Brain microvascular endothelial cell (primary cell): ENCODE data around the gene ARHGAP26.

Experiments
- DNase-seq: peaks from one replicate; pipeline ENCODE4 v3.0.0-alpha.2; 2020
- H3K27ac ChIP-seq: fragments of 250-450 bp; sonication (Bioruptor Pico); 2 replicates; pipeline ENCODE4 v1.5.1; 2020; ENCODE audit warnings: mild to moderate bottlenecking, moderate library complexity
- H3K27me3 ChIP-seq: fragments of 250-450 bp; sonication (Bioruptor Pico); replicated peaks from 2 replicates; pipeline ENCODE4 v1.5.1; 2020; ENCODE audit warnings: mild to moderate bottlenecking
- H3K36me3 ChIP-seq: fragments of 250-450 bp; sonication (Bioruptor Pico); replicated peaks from 2 replicates; pipeline ENCODE4 v1.5.1; 2020; ENCODE audit warnings: mild to moderate bottlenecking
- H3K4me3 ChIP-seq: 2 replicates; pipeline ENCODE4 v1.5.1; 2011; ENCODE audit warnings: low read depth, mild to moderate bottlenecking, control low read depth, low read length, moderate library complexity
- CTCF ChIP-seq: IDR thresholded peaks from 2 replicates; pipeline ENCODE4 v1.5.1; 2011; ENCODE audit warnings: low read depth, mild to moderate bottlenecking, moderate library complexity, low read length, control low read depth, inconsistent platforms; ENCODE audit errors: missing control alignments
- in situ Hi-C: cut with HindIII; loops from 2 replicates; pipeline ENCODE4 v1.10.0; 2017; ENCODE audit warnings: low sequenced_read_pairs, low pct_ligation_motif_present

The ARHGAP26 gene

GRCh38 chr5:143234162-143234842 lies 464.1 kb downstream of the ARHGAP26 start:
- H3K27ac ChIP-seq, result no peak overlapping the region

GRCh38 chr5:143235423-143235822 lies 465.2 kb downstream of the ARHGAP26 start:
- DNase-seq, result peak; percentile 36
- Histone ChIP-seq H3K27me3 (no peaks in the 10 kb centered on the region), H3K27ac (no peak overlapping the region), H3K36me3 (no peaks in the 10 kb centered on the region), H3K4me3 (no peak overlapping the region)
- no peak for TF ChIP-seq CTCF
- in situ Hi-C loops, result no loop called here

More at GRCh38 chr5:143234162-143234842, 464.1 kb downstream of the ARHGAP26 start:
- TF ChIP-seq CTCF, result no peak
- Histone ChIP-seq H3K36me3 (no peaks in the 10 kb centered on the region), H3K27me3 (no peaks in the 10 kb centered on the region), H3K4me3 (no peak overlapping the region)
- DNase-seq, result no peak
- in situ Hi-C loops, result no loop called here

GRCh38 chr5:143236682-143237081 lies 466.5 kb downstream of the ARHGAP26 start:
- Histone ChIP-seq H3K36me3 (no peaks in the 10 kb centered on the region), H3K4me3 (no peak overlapping the region), H3K27ac (no peak overlapping the region), H3K27me3 (no peaks in the 10 kb centered on the region)
- in situ Hi-C loops, result no loop called here
- TF ChIP-seq CTCF, result no peak
- DNase-seq, result no peak

- H3K36me3 ChIP-seq, result no peaks in the 10 kb centered on the region
- no peaks in the 10 kb centered on the region for H3K27me3 ChIP-seq
- H3K27ac ChIP-seq, result no peak overlapping the region
- TF ChIP-seq CTCF, result no peak
- no peak for DNase-seq
- in situ Hi-C loops, result no loop called here
- no peak overlapping the region for H3K4me3 ChIP-seq
Measured at GRCh38 chr5:143237664-143238063, 467.5 kb downstream of the ARHGAP26 start.

GRCh38 chr5:143238620-143239019 lies 468.4 kb downstream of the ARHGAP26 start:
- Histone ChIP-seq H3K27me3 (no peaks in the 10 kb centered on the region), H3K27ac (no peak overlapping the region), H3K36me3 (no peaks in the 10 kb centered on the region), H3K4me3 (no peak overlapping the region)
- no peak for DNase-seq
- no peak for TF ChIP-seq CTCF
- in situ Hi-C loops, result no loop called here
